Measurements from ENCODE around the gene ULK3.
A peak's percentile ranks its signal among the peaks of the same experiment; 100 is the strongest.

Gene ULK3

GRCh38 chr15:74873756-74874424, 30.9 kb upstream of the ULK3 start:
- Histone ChIP-seq H3K27ac (ENCODE audit: low read length) (peak overlapping the region; percentile 5; the same call in 1 of the 2 replicates), H3K79me2 (ENCODE audit: low read length) (peaks cover 40% of the 10 kb centered on the region), H4K20me1 (ENCODE audit: insufficient read depth, low read length) (0 out of 2 replicates have a peak, but pooled peaks cover 6% of the 10 kb centered on the region), H3F3A (ENCODE audit: insufficient read depth, low read length) (peaks cover 15% of the 10 kb centered on the region), H3K9ac (ENCODE audit: low read length) (peak overlapping the region; percentile 63; the same call in 1 of the 2 replicates), H3K36me3 (replicated peaks; ENCODE audit: insufficient read depth, low read length) (no peaks in the 10 kb centered on the region), H3K9me3 (replicated peaks; ENCODE audit: insufficient read depth, low read length) (no peaks in the 10 kb centered on the region), H3K9me2 (replicated peaks; ENCODE audit: insufficient read depth, low read length) (no peaks in the 10 kb centered on the region), H3K4me1 (ENCODE audit: low read length) (peaks cover 25% of the 10 kb centered on the region), H3K27me3 (replicated peaks; ENCODE audit: insufficient read depth, low read length) (no peaks in the 10 kb centered on the region), H3K4me2 (ENCODE audit: low read depth, low read length) (peak overlapping the region; percentile 94), H2AFZ (ENCODE audit: low read length) (peak overlapping the region; percentile 98), H3K4me3 (ENCODE audit: low read length) (peak overlapping the region; percentile 85)
- no peak for TF ChIP-seq EZH2 (optimal IDR thresholded peaks at IDR 0.05; ENCODE audit: low read depth, low read length)
- TF ChIP-seq EZH2phosphoT487 (IDR thresholded peaks at IDR 0.05; ENCODE audit: low read length), result no peak
- no peak for TF ChIP-seq CTCF (IDR thresholded peaks at IDR 0.05; ENCODE audit: low read length)
- DNase-seq, result peak; percentile 30

GRCh38 chr15:74873036-74873755, 30.2 kb upstream of the ULK3 start, which contains the start of gene SCAMP2:
Gene SCAMP2 (minus strand): TSS chr15:74873365. CDS start chr15:74873255, 110 bp downstream.
- Histone ChIP-seq H4K20me1 (ENCODE audit: insufficient read depth, low read length) (0 out of 2 replicates have a peak, but pooled peaks cover 6% of the 10 kb centered on the region), H3F3A (ENCODE audit: insufficient read depth, low read length) (peaks cover 15% of the 10 kb centered on the region), H2AFZ (ENCODE audit: low read length) (peak within 1 kb of the TSS; percentile 98), H3K9ac (ENCODE audit: low read length) (peak within 1 kb of the TSS; percentile 85), H3K36me3 (replicated peaks; ENCODE audit: insufficient read depth, low read length) (no peaks in the 10 kb centered on the region), H3K4me1 (ENCODE audit: low read length) (peaks cover 25% of the 10 kb centered on the region), H3K27ac (ENCODE audit: low read length) (peak within 1 kb of the TSS; percentile 62; the same call in 1 of the 2 replicates), H3K27me3 (replicated peaks; ENCODE audit: insufficient read depth, low read length) (no peaks in the 10 kb centered on the region), H3K9me2 (replicated peaks; ENCODE audit: insufficient read depth, low read length) (no peaks in the 10 kb centered on the region), H3K4me3 (ENCODE audit: low read length) (peak within 1 kb of the TSS; percentile 85), H3K4me2 (ENCODE audit: low read depth, low read length) (peak within 1 kb of the TSS; percentile 94), H3K79me2 (ENCODE audit: low read length) (peaks cover 47% of the 10 kb centered on the region), H3K9me3 (replicated peaks; ENCODE audit: insufficient read depth, low read length) (no peaks in the 10 kb centered on the region)
- DNase-seq, result peak; percentile 96
- no peak for TF ChIP-seq EZH2 (optimal IDR thresholded peaks at IDR 0.05; ENCODE audit: low read depth, low read length)
- no peak for TF ChIP-seq EZH2phosphoT487 (IDR thresholded peaks at IDR 0.05; ENCODE audit: low read length)
- TF ChIP-seq CTCF (IDR thresholded peaks at IDR 0.05; ENCODE audit: low read length), result no peak

GRCh38 chr15:74872702-74873035, 29.7 kb upstream of the ULK3 start:
- Histone ChIP-seq H3F3A (ENCODE audit: insufficient read depth, low read length) (peaks cover 15% of the 10 kb centered on the region), H3K27ac (ENCODE audit: low read length) (peak overlapping the region; percentile 62; the same call in 1 of the 2 replicates), H3K79me2 (ENCODE audit: low read length) (peaks cover 52% of the 10 kb centered on the region), H4K20me1 (ENCODE audit: insufficient read depth, low read length) (0 out of 2 replicates have a peak, but pooled peaks cover 6% of the 10 kb centered on the region), H3K9me2 (replicated peaks; ENCODE audit: insufficient read depth, low read length) (no peaks in the 10 kb centered on the region), H3K27me3 (replicated peaks; ENCODE audit: insufficient read depth, low read length) (no peaks in the 10 kb centered on the region), H2AFZ (ENCODE audit: low read length) (peak overlapping the region; percentile 74; the same call in 1 of the 2 replicates), H3K4me1 (ENCODE audit: low read length) (peaks cover 25% of the 10 kb centered on the region), H3K9me3 (replicated peaks; ENCODE audit: insufficient read depth, low read length) (no peaks in the 10 kb centered on the region), H3K9ac (ENCODE audit: low read length) (peak overlapping the region; percentile 85), H3K4me3 (ENCODE audit: low read length) (peak overlapping the region; percentile 81), H3K36me3 (replicated peaks; ENCODE audit: insufficient read depth, low read length) (no peaks in the 10 kb centered on the region), H3K4me2 (ENCODE audit: low read depth, low read length) (peak overlapping the region; percentile 56)
- no peak for DNase-seq
- TF ChIP-seq CTCF (IDR thresholded peaks at IDR 0.05; ENCODE audit: low read length) (no peak), EZH2 (optimal IDR thresholded peaks at IDR 0.05; ENCODE audit: low read depth, low read length) (no peak), EZH2phosphoT487 (IDR thresholded peaks at IDR 0.05; ENCODE audit: low read length) (no peak)

Measured in MM.1S (cell line).